Panc1 (cell line): ENCODE results near the gene CCDC175. TPM values are rescaled to one million over a fixed set of nuclear protein-coding genes. Genes with fewer than 3 reads are reported as not detected.

Source experiments
- ATAC-seq: fragments of 200-7000 bp; cut with Tn5 transposase; 2 replicates; pipeline ENCODE4 v1.9.1; 2020; ENCODE audit warnings: mild to moderate bottlenecking, moderate library complexity
- BruUV-seq: library from RNA; stranded (reverse); fragments of 400-500 nt; replicated peaks from 2 replicates; lab custom pipeline; 2021; lab: Mats Ljungman, UMichigan
- CTCF ChIA-PET: fragments of 300-600 bp; sonication (Branson Sonifier 250); formaldehyde crosslinking; loops from one replicate; lab custom pipeline; 2022; ENCODE audit warnings: antibody characterized with exemption; lab: Charles Lee
- POLR2A ChIA-PET: fragments of 300-600 bp; sonication (Branson Sonifier 250); formaldehyde crosslinking; loops from one replicate; lab custom pipeline; 2022; ENCODE audit warnings: antibody characterized with exemption; lab: Charles Lee
- DNase-seq: peaks from one replicate; pipeline ENCODE4 v3.0.0-alpha.2; 2010; ENCODE audit warnings: low read depth, low spot score
- H3K27ac ChIP-seq: 2 replicates; pipeline ENCODE4 v1.5.1; 2011; ENCODE audit warnings: mild to moderate bottlenecking, low read length, inconsistent platforms
- H3K27me3 ChIP-seq: fragments of 200-500 bp; sonication (Bioruptor generic); 2 replicates; pipeline ENCODE4 v1.6.0; 2014; ENCODE audit warnings: low read length, inconsistent platforms; ENCODE audit not compliant: control insufficient read depth, insufficient read depth
- H3K36me3 ChIP-seq: fragments of 200-500 bp; sonication (Bioruptor generic); 2 replicates; pipeline ENCODE4 v1.5.1; 2014; ENCODE audit warnings: inconsistent platforms, mild to moderate bottlenecking, low read length, moderate library complexity; ENCODE audit not compliant: control insufficient read depth, insufficient read depth
- H3K4me1 ChIP-seq: 2 replicates; pipeline ENCODE4 v1.5.1; 2011; ENCODE audit warnings: inconsistent platforms, mild to moderate bottlenecking, low read length, moderate library complexity; ENCODE audit not compliant: control insufficient read depth, insufficient read depth
- H3K4me3 ChIP-seq, 2 experiments: 2 replicates each; pipeline ENCODE4 v1.5.1; 2011 to 2012; ENCODE audit warnings: low read depth in 2 of 2, low read length in 2 of 2, mild to moderate bottlenecking in 2 of 2, inconsistent platforms in 1 of 2, moderate library complexity in 1 of 2
- H3K9me3 ChIP-seq: fragments of 200-500 bp; sonication (Bioruptor generic); 2 replicates; pipeline ENCODE4 v1.5.1; 2014; ENCODE audit warnings: low read depth, mild to moderate bottlenecking, inconsistent platforms, low read length, moderate library complexity; ENCODE audit not compliant: control insufficient read depth, insufficient read depth
- CTCF ChIP-seq: fragments of 450-650 bp; IDR thresholded peaks from 2 replicates; pipeline ENCODE4 v1.5.1; 2017; ENCODE audit warnings: mild to moderate bottlenecking
- POLR2AphosphoS5 ChIP-seq: IDR thresholded peaks from 2 replicates; pipeline ENCODE4 v1.6.1; 2012; ENCODE audit warnings: mild to moderate bottlenecking, low read depth, low read length, moderate library complexity
- REST ChIP-seq, 2 experiments: IDR thresholded peaks; 2 replicates each; pipeline ENCODE4 v1.6.1; 2011 to 2012; ENCODE audit warnings: low read depth in 2 of 2, control low read depth in 1 of 2, low read length in 1 of 2, mild to moderate bottlenecking in 1 of 2, moderate library complexity in 1 of 2; ENCODE audit not compliant: insufficient read depth in 1 of 2
- SIN3A ChIP-seq: IDR thresholded peaks from 2 replicates; pipeline ENCODE4 v1.6.1; 2012; ENCODE audit warnings: low read depth, mild to moderate bottlenecking, low read length, moderate library complexity, borderline replicate concordance; ENCODE audit not compliant: insufficient read depth
- TCF7L2 ChIP-seq: IDR thresholded peaks from 2 replicates; pipeline ENCODE4 v1.6.1; 2011; ENCODE audit warnings: mild to moderate bottlenecking, low read depth, low read length, inconsistent platforms
- in situ Hi-C: cut with HindIII; loops from 2 replicates; pipeline ENCODE4 v1.10.0; 2016; ENCODE audit warnings: low sequenced_read_pairs, low pct_unique_long_range_greater_than_20kb
- intact Hi-C: fragments of 100-400 bp; cut with micrococcal nuclease; formaldehyde crosslinking; loops from one replicate; pipeline ENCODE4 v1.10.0; 2022; ENCODE audit not compliant: unreplicated experiment
- total RNA-seq: library from RNA; stranded (reverse); gene quantifications from one replicate; pipeline ENCODE4 v1.2.1, GENCODE V29; 2021; ENCODE audit not compliant: unreplicated experiment

Gene CCDC175
- total RNA-seq, 1 experiment from 2014 or later = not detected

GRCh38 chr14:59540852-59541251 lies 35.8 kb downstream of the CCDC175 start:
- H3K27me3 ChIP-seq = no peaks in the 10 kb centered on the region
- no peak for DNase-seq
- ChIA-PET CTCF (no interaction called here), POLR2A (no interaction called here)
- no peak overlapping the region for H3K4me3 ChIP-seq
- H3K36me3 ChIP-seq = no peaks in the 10 kb centered on the region
- no peak overlapping the region for H3K27ac ChIP-seq
- TF ChIP-seq CTCF = no peak
- TF ChIP-seq SIN3A = no peak
- TF ChIP-seq POLR2AphosphoS5 = no peak
- no peak for TF ChIP-seq TCF7L2
- no peak for TF ChIP-seq REST (IDR thresholded peaks at IDR 0.05; ENCODE audit: insufficient read depth in 1 of 2, low read depth in 2 of 2, low read length in 1 of 2)
- no peaks in the 10 kb centered on the region for H3K9me3 ChIP-seq
- no peaks in the 10 kb centered on the region for H3K4me1 ChIP-seq
- no peak for ATAC-seq
- no TSS peak for BruUV-seq
- intact Hi-C loops = no loop called here
- in situ Hi-C loops = no loop called here

- CTCF ChIA-PET = no interaction called here
Measured at GRCh38 chr14:59538936-59539335, 37.7 kb downstream of the CCDC175 start.

More at GRCh38 chr14:59538936-59539335, 37.7 kb downstream of the CCDC175 start:
- DNase-seq = no peak
- POLR2A ChIA-PET = no interaction called here
- Histone ChIP-seq H3K27ac (no peak overlapping the region), H3K4me1 (no peaks in the 10 kb centered on the region), H3K9me3 (no peaks in the 10 kb centered on the region), H3K4me3 (no peak overlapping the region), H3K36me3 (no peaks in the 10 kb centered on the region), H3K27me3 (no peaks in the 10 kb centered on the region)
- in situ Hi-C loops (no loop called here), intact Hi-C loops (no loop called here)
- no TSS peak for BruUV-seq
- TF ChIP-seq POLR2AphosphoS5 (no peak), SIN3A (no peak), CTCF (no peak), TCF7L2 (no peak), REST (IDR thresholded peaks at IDR 0.05; ENCODE audit: insufficient read depth in 1 of 2, low read depth in 2 of 2, low read length in 1 of 2) (no peak)
- no peak for ATAC-seq
